ENCODE measurements around the gene TP53AIP1. TPM values are rescaled to one million over a fixed set of nuclear protein-coding genes. Genes with fewer than 3 reads are reported as not detected.
A peak's percentile ranks its signal among the peaks of the same experiment; 100 is the strongest.

TP53AIP1 gene
- total and polyA plus RNA-seq, 12 donors: 0.01 TPM; not detected in 11

DNA sequence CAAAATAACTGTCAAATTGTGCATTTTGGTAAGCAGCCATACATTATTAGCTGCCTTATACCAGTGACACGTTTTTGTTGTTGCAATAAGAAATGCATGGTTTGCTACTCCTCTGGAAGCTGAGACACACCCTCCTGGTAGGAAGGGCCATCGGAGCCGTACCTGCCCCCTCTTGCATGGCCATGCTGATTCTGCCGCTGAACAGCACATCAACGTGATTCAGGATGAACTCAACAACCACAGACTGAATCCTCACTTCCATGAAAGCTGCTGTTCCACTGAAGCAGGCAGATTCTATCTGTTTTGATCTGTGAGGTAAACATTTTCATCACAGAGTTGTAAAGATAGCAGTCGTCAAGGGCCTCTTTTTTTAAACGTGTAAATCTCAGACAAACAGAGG, 38.6 kb upstream of the TP53AIP1 start:
- Histone ChIP-seq H3K27ac (no peak overlapping the region), H3K9me3 (no peaks in the 10 kb centered on the region), H3K4me1 (no peaks in the 10 kb centered on the region), H3K36me3 (peaks cover 0 to 58% (median 8%) of the 10 kb centered on the region in 9 donors), H3K4me3 (no peak overlapping the region), H3K27me3 (no peaks in the 10 kb centered on the region)
- ATAC-seq: no peak
- no peak for DNase-seq
- TF ChIP-seq, protein P1, sequence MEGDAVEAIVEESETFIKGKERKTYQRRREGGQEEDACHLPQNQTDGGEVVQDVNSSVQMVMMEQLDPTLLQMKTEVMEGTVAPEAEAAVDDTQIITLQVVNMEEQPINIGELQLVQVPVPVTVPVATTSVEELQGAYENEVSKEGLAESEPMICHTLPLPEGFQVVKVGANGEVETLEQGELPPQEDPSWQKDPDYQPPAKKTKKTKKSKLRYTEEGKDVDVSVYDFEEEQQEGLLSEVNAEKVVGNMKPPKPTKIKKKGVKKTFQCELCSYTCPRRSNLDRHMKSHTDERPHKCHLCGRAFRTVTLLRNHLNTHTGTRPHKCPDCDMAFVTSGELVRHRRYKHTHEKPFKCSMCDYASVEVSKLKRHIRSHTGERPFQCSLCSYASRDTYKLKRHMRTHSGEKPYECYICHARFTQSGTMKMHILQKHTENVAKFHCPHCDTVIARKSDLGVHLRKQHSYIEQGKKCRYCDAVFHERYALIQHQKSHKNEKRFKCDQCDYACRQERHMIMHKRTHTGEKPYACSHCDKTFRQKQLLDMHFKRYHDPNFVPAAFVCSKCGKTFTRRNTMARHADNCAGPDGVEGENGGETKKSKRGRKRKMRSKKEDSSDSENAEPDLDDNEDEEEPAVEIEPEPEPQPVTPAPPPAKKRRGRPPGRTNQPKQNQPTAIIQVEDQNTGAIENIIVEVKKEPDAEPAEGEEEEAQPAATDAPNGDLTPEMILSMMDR (IDR thresholded peaks at IDR 0.05): no peak
- intact Hi-C loops (cut with DNase I): no loop called here
- 74 to 79% methylated on average over 7 of the region's 7 CpGs for WGBS, 2 donors

DNA sequence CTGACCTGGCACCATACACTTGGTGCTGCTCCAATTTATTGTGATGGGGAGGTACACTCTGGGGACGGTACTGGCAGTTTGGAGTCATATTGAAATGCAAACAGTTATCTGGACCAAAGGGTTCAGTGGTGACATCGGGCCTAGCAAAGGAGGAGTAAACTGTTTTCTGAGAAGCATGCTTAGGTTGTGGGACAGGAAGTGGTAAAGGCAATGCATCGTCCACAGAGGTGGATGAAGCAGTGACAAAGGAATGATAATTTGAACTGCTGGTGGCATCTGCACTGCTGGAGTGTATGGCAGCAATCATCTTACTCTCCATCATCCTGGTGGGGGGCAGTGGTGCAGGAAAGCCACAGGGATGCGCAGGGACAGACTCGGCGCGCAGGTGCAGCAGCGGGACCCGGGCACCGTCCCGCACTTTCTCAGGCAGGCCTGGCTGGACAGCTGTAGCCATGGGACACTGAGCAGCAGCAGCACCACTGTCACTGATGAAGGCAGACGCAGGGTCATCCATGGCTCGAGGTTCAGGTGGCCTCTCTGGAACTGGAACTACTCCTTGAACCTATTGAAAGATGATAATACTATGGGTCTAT, 28.0 kb upstream of the TP53AIP1 start:
- H3K9me3 ChIP-seq: no peaks in the 10 kb centered on the region
- H3K27ac ChIP-seq: no peak overlapping the region
- 97% methylated on average over 13 of the region's 13 CpGs for WGBS, 2 donors
- H3K27me3 ChIP-seq: no peaks in the 10 kb centered on the region
- peaks cover 0 to 75% (median 2%) of the 10 kb centered on the region in 9 donors for H3K36me3 ChIP-seq
- H3K4me3 ChIP-seq: no peak overlapping the region
- intact Hi-C loops (cut with DNase I): no loop called here
- TF ChIP-seq, protein P1 (IDR thresholded peaks at IDR 0.05): no peak
- ATAC-seq (no peak), DNase-seq (no peak)
- peaks cover 0 to 3% (median 0%) of the 10 kb centered on the region in 9 donors for H3K4me1 ChIP-seq

DNA sequence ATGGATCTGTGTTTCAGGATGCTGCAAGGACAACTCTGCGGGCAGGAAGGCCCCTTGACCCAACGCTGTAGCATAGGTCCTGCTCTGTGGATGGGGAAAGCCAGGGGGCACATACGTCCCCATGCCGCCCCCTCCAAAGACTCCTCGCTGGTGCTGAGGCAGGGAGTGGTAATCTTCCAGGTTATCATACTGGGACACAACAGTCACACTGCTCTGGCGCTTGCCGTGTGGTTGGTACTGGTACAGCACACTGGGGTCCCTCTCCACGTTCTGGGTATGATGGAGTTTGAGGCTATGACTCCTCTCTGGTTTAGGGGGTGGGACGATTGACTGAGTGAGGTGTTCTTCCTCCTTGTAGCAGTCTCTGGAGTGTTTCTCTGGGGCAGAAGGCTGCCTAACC, 26.2 kb upstream of the TP53AIP1 start:
- Histone ChIP-seq H3K36me3 (peaks cover 0 to 60% (median 2%) of the 10 kb centered on the region in 9 donors), H3K27me3 (no peaks in the 10 kb centered on the region), H3K27ac (no peak overlapping the region), H3K9me3 (no peaks in the 10 kb centered on the region), H3K4me1 (peaks cover 0 to 17% (median 0%) of the 10 kb centered on the region in 9 donors), H3K4me3 (no peak overlapping the region)
- TF ChIP-seq, protein P1 (IDR thresholded peaks at IDR 0.05): no peak
- ATAC-seq (no peak), DNase-seq (no peak)
- whole genome bisulfite sequencing, 2 donors: 95% methylated on average over 9 of the region's 9 CpGs
- intact Hi-C loops (cut with DNase I): no loop called here

DNA sequence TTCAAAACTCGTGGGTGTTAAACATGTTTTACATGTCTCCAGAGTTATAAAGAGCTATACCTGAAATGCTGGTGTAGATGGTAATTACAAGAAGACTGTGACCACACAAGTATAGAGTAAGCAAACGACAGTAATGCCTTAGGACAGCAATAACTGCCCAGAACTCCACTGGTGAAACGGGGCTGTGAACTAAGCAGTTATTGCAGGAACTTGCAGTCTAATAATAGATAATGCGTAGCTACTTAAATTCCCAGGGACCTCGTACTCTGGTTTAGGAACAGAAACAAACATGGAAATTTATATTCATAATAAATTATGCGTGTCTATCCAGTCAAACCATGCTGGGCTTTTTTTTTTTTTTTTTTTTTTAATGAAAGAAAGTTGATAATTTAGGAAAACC, 24.9 kb upstream of the TP53AIP1 start:
- Histone ChIP-seq H3K27me3 (no peaks in the 10 kb centered on the region), H3K4me3 (no peak overlapping the region), H3K9me3 (no peaks in the 10 kb centered on the region), H3K4me1 (peaks cover 0 to 17% (median 0%) of the 10 kb centered on the region in 9 donors), H3K36me3 (peaks cover 0 to 47% (median 2%) of the 10 kb centered on the region in 9 donors), H3K27ac (no peak overlapping the region)
- WGBS, 2 donors: 68% methylated on average over 6 of the region's 6 CpGs
- intact Hi-C loops (cut with DNase I): no loop called here
- TF ChIP-seq, protein P1 (IDR thresholded peaks at IDR 0.05): no peak
- DNase-seq (no peak), ATAC-seq (peak in 1 of 8 donors; percentile 36)
